ENCODE measurements around the gene ERGIC1. TPM values are rescaled to one million over a fixed set of nuclear protein-coding genes. Genes with fewer than 3 reads are reported as not detected.

The ERGIC1 gene
- total RNA-seq, 1 experiment from 2014 or later, result 77.0 TPM

- Mint-ChIP-seq H3K27me3 (ENCODE audit: low read depth) (peaks cover 27% of the 10 kb centered on the region), H3K36me3 (ENCODE audit: insufficient read depth in 1 of 3, low read depth in 3 of 3) (peaks cover 5 to 16% (median 10%) of the 10 kb centered on the region in 3 experiments; a peak in 6 of 7 replicates), H3K4me1 (peaks cover 8 to 11% of the 10 kb centered on the region in 2 experiments), H3K9me3 (peaks cover 0 to 3% of the 10 kb centered on the region in 2 experiments; a peak in 2 of 5 replicates), H3K27ac (peak overlapping the region; percentile 88 to 96 (median 94)), H3K4me3 (peak overlapping the region; percentile 94 to 97)
- Histone ChIP-seq H3K9me3 (ENCODE audit: control insufficient read depth, low read depth, low read length) (no peaks in the 10 kb centered on the region), H3K23me2 (ENCODE audit: insufficient read length, low read depth, low read length, poor library complexity, severe bottlenecking) (peaks cover 9% of the 10 kb centered on the region), H4K91ac (ENCODE audit: insufficient read length, low read depth, low read length) (no peak overlapping the region), H2BK120ac (ENCODE audit: low read depth, low read length, poor library complexity, severe bottlenecking) (no peak overlapping the region), H3K79me2 (ENCODE audit: insufficient read depth, low read length) (no peaks in the 10 kb centered on the region; the same call in 1 of the 2 replicates), H4K8ac (replicated peaks; ENCODE audit: insufficient read length, low read depth, low read length) (no peak overlapping the region), H3T11ph (ENCODE audit: low read length) (no peak overlapping the region), H3K14ac (ENCODE audit: insufficient read depth, low read length) (0 out of 2 replicates have a peak overlapping the region, but pooled peaks have one; percentile 14), H2BK20ac (ENCODE audit: low read depth, low read length, poor library complexity, severe bottlenecking) (no peak overlapping the region), H3K4ac (ENCODE audit: low read depth, low read length) (no peak overlapping the region), H3K56ac (ENCODE audit: insufficient read length, low read depth, low read length) (no peak overlapping the region), H2BK5ac (ENCODE audit: insufficient read length, low read length) (no peak overlapping the region), H3K27ac (ENCODE audit: insufficient read length, low read depth, low read length) (no peak overlapping the region), H3K4me2 (ENCODE audit: insufficient read depth, insufficient read length, low read length) (peak overlapping the region; percentile 60), H3K4me1 (ENCODE audit: insufficient read depth, low read length) (no peaks in the 10 kb centered on the region; the same call in 1 of the 2 replicates), H4K5ac (ENCODE audit: insufficient read length, low read depth, low read length) (no peak overlapping the region), H3K23ac (ENCODE audit: insufficient read length, low read depth, low read length) (no peak overlapping the region), H2BK15ac (ENCODE audit: low read depth, low read length) (no peak overlapping the region), H2AFZ (ENCODE audit: low read length) (no peak overlapping the region), H3K79me1 (ENCODE audit: insufficient read depth, low read depth, low read length, poor library complexity, severe bottlenecking) (peaks cover 3% of the 10 kb centered on the region), H2BK12ac (ENCODE audit: insufficient read length, low read depth, low read length) (no peak overlapping the region), H2AK5ac (ENCODE audit: insufficient read length, low read length) (no peak overlapping the region), H4K20me1 (ENCODE audit: control insufficient read depth, insufficient read depth, insufficient read length) (no peaks in the 10 kb centered on the region), H3K18ac (ENCODE audit: insufficient read length, low read depth, low read length) (no peak overlapping the region), H3K27me3 (ENCODE audit: insufficient read depth, low read length) (no peaks in the 10 kb centered on the region; the same call in 1 of the 2 replicates), H3K9ac (ENCODE audit: extremely low read depth, insufficient read length, low read length) (peak overlapping the region; percentile 66)
- no peak for DNase-seq
- no peak for TF ChIP-seq CTCF (conservative IDR thresholded peaks at IDR 0.05)
- WGBS (ENCODE audit: extremely low coverage, insufficient read length, low lambda C conversion rate), result no CpG with 5 or more reads among the region's 28 CpGs
Observed at GRCh38 chr5:172959824-172960799, 126.1 kb downstream of the ERGIC1 start.

All from H9 (cell line).